K562 (cell line): ENCODE data around the gene AGAP1. TPM values are rescaled to one million over a fixed set of nuclear protein-coding genes. Genes with fewer than 3 reads are reported as not detected.

ENCODE experiments used
- GMEB1 ChIP-seq: fragments of 250-450 bp; sonication (Bioruptor Pico); IDR thresholded peaks from 2 replicates; pipeline ENCODE4 v1.4.0; 2020; ENCODE audit warnings: mild to moderate bottlenecking
- NR4A1 ChIP-seq, 2 experiments: fragments of 250-450 bp in 1 of 2; fragments of 450-650 bp in 1 of 2; sonication (Bioruptor Pico) in 1 of 2; IDR thresholded peaks; 2 replicates each; pipeline versions ENCODE4 v1.4.0 to v1.6.1; 2016 to 2020; ENCODE audit warnings: mild to moderate bottlenecking in 2 of 2, missing compliant biosample characterization in 1 of 2, missing genetic modification characterization in 1 of 2, moderate library complexity in 1 of 2
- RFX7 ChIP-seq: fragments of 250-450 bp; sonication (Bioruptor Pico); IDR thresholded peaks from 2 replicates; pipeline ENCODE4 v1.5.1; 2021; ENCODE audit warnings: mild to moderate bottlenecking
- ZBTB11 ChIP-seq, 3 experiments: fragments of 200-800 bp in 1 of 3; fragments of 250-450 bp in 1 of 3; fragments of 450-650 bp in 1 of 3; sonication (Bioruptor Pico) in 1 of 3; sonication (Bioruptor generic) in 1 of 3; formaldehyde crosslinking in 1 of 3; IDR thresholded peaks; 2 replicates each; pipeline versions ENCODE4 v1.6.1 to v1.8.0; 2016 to 2022; ENCODE audit warnings: mild to moderate bottlenecking in 2 of 3, missing genetic modification characterization in 2 of 3, missing compliant biosample characterization in 1 of 3, moderate library complexity in 1 of 3
- ZNF175 ChIP-seq: fragments of 200-800 bp; sonication (Bioruptor generic); IDR thresholded peaks from 2 replicates; pipeline ENCODE4 v1.6.1; 2016; ENCODE audit warnings: low read depth, mild to moderate bottlenecking, missing genetic modification characterization, missing compliant biosample characterization
- ZNF444 ChIP-seq: fragments of 250-450 bp; sonication (Bioruptor Pico); IDR thresholded peaks from 2 replicates; pipeline ENCODE4 v1.4.0; 2020; ENCODE audit warnings: mild to moderate bottlenecking, moderate library complexity
- polyA plus RNA-seq, 8 experiments: library from polyadenylated mRNA; depleted of rRNA in 4 of 8; stranded (reverse) in 5 of 8; unstranded in 3 of 8; fragments of >200 nt; fragmentation: Nextera tagmentation in 2 of 8; fragmentation: Illumina TruSeq in 1 of 8; extraction: Ambion mirVana in 2 of 8; extraction: Trizol in 1 of 8; gene quantifications; 2 replicates each; pipeline versions ENCODE4 v1.2.1 to v1.2.3, GENCODE V29; 2011 to 2014; ENCODE audit warnings: inconsistent platforms in 1 of 8, missing spikeins in 1 of 8
- total RNA-seq, 7 experiments: library from RNA; depleted of rRNA in 6 of 7; stranded (reverse); fragments of >200 nt in 6 of 7; fragmentation: Illumina TruSeq in 2 of 7; extraction: Trizol in 2 of 7; gene quantifications; 2 replicates each; pipeline versions ENCODE4 v1.2.1 to v1.2.3, GENCODE V29; 2011 to 2021; ENCODE audit warnings: low replicate concordance in 1 of 7

AGAP1 gene
- total and polyA plus RNA-seq, 9 of the 15 experiments (the other 6 are each of a cell fraction or from before 2014, with no cell fraction given): 1.3 to 24.0 (median 10.6) TPM

- TF ChIP-seq GMEB1 (CRISPR knock-in tag) (no peak), RFX7 (CRISPR knock-in tag) (no peak), ZBTB11 (CRISPR knock-in tag; IDR thresholded peaks at IDR 0.05) (no peak), ZNF444 (CRISPR knock-in tag) (no peak), ZNF175 (CRISPR knock-in tag) (no peak), NR4A1 (CRISPR knock-in tag; IDR thresholded peaks at IDR 0.05) (no peak), NR4A1 (tag; IDR thresholded peaks at IDR 0.05) (no peak)
These were observed 340.9 kb downstream of the AGAP1 start (continued) for GRCh38 chr2:235834781-235835180.
